ENCODE measurements around the gene IRAK2. TPM values are rescaled to one million over a fixed set of nuclear protein-coding genes. Genes with fewer than 3 reads are reported as not detected.

Gene IRAK2
- total RNA-seq, 1 experiment from 2014 or later, result 4.2 TPM

GRCh38 chr3:10198226-10198625 is 33.5 kb downstream of the IRAK2 start:
- peak overlapping the region; percentile 73 for H3K27ac Mint-ChIP-seq (ENCODE audit: unreplicated experiment)
- peaks cover 10% of the 10 kb centered on the region for H3K36me3 Mint-ChIP-seq (ENCODE audit: insufficient read depth, unreplicated experiment)
- no peak for DNase-seq
- H3K4me3 Mint-ChIP-seq (ENCODE audit: unreplicated experiment), result no peak overlapping the region
- CTCF ChIA-PET, result no interaction called here
- no peaks in the 10 kb centered on the region for H3K9me3 Mint-ChIP-seq (ENCODE audit: unreplicated experiment)
- Histone ChIP-seq H3K4me3 (ENCODE audit: low read depth, low read length) (no peak overlapping the region), H3K4me1 (peaks cover 43% of the 10 kb centered on the region), H3K27me3 (replicated peaks; ENCODE audit: control insufficient read depth, insufficient read depth, low read length) (no peaks in the 10 kb centered on the region), H3K36me3 (ENCODE audit: control insufficient read depth, insufficient read depth, low read length) (peaks cover 1% of the 10 kb centered on the region), H3K9me3 (no peaks in the 10 kb centered on the region)
- intact Hi-C loops (cut with micrococcal nuclease; ENCODE audit: unreplicated experiment), result no loop called here
- POLR2A ChIA-PET, result no interaction called here
- H3K4me1 Mint-ChIP-seq (ENCODE audit: low read depth, unreplicated experiment), result peaks cover 35% of the 10 kb centered on the region
- TF ChIP-seq, protein P1, sequence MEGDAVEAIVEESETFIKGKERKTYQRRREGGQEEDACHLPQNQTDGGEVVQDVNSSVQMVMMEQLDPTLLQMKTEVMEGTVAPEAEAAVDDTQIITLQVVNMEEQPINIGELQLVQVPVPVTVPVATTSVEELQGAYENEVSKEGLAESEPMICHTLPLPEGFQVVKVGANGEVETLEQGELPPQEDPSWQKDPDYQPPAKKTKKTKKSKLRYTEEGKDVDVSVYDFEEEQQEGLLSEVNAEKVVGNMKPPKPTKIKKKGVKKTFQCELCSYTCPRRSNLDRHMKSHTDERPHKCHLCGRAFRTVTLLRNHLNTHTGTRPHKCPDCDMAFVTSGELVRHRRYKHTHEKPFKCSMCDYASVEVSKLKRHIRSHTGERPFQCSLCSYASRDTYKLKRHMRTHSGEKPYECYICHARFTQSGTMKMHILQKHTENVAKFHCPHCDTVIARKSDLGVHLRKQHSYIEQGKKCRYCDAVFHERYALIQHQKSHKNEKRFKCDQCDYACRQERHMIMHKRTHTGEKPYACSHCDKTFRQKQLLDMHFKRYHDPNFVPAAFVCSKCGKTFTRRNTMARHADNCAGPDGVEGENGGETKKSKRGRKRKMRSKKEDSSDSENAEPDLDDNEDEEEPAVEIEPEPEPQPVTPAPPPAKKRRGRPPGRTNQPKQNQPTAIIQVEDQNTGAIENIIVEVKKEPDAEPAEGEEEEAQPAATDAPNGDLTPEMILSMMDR (IDR thresholded peaks at IDR 0.05; ENCODE audit: insufficient read depth in 1 of 2, low read depth in 1 of 2, low read length in 1 of 2, severe bottlenecking in 1 of 2, unreplicated experiment in 1 of 2), result no peak
- BruUV-seq (replicated peaks), result no TSS peak
- no peaks in the 10 kb centered on the region for H3K27me3 Mint-ChIP-seq (ENCODE audit: insufficient read depth, unreplicated experiment)

GRCh38 chr3:10198761-10199649 is 34.3 kb downstream of the IRAK2 start:
- H3K36me3 ChIP-seq (ENCODE audit: control insufficient read depth, insufficient read depth, low read length), result peaks cover 1% of the 10 kb centered on the region
- Mint-ChIP-seq H3K4me1 (ENCODE audit: low read depth, unreplicated experiment) (peaks cover 31% of the 10 kb centered on the region), H3K9me3 (ENCODE audit: unreplicated experiment) (no peaks in the 10 kb centered on the region), H3K36me3 (ENCODE audit: insufficient read depth, unreplicated experiment) (peaks cover 18% of the 10 kb centered on the region), H3K27me3 (ENCODE audit: insufficient read depth, unreplicated experiment) (no peaks in the 10 kb centered on the region), H3K4me3 (ENCODE audit: unreplicated experiment) (no peak overlapping the region), H3K27ac (ENCODE audit: unreplicated experiment) (peak overlapping the region; percentile 73)
- no peaks in the 10 kb centered on the region for H3K9me3 ChIP-seq
- TF ChIP-seq, protein P1 (IDR thresholded peaks at IDR 0.05; ENCODE audit: insufficient read depth in 1 of 2, low read depth in 1 of 2, low read length in 1 of 2, severe bottlenecking in 1 of 2, unreplicated experiment in 1 of 2), result no peak
- ChIA-PET CTCF (no interaction called here), POLR2A (no interaction called here)
- no TSS peak for BruUV-seq (replicated peaks)
- peaks cover 44% of the 10 kb centered on the region for H3K4me1 ChIP-seq
- intact Hi-C loops (cut with micrococcal nuclease; ENCODE audit: unreplicated experiment), result no loop called here
- no peaks in the 10 kb centered on the region for H3K27me3 ChIP-seq (replicated peaks; ENCODE audit: control insufficient read depth, insufficient read depth, low read length)
- no peak for DNase-seq
- H3K4me3 ChIP-seq (ENCODE audit: low read depth, low read length), result no peak overlapping the region

- H3K4me1 ChIP-seq, result peaks cover 56% of the 10 kb centered on the region
- ChIA-PET CTCF (interaction anchor here (1.2 to 1.4 kb wide), 2 partner anchors 8 to 43 kb away, joined by 3 read pairs; partner anchors contain the start of gene TATDN2), POLR2A (interaction anchor here (0.6 to 1.3 kb wide), 3 partner anchors 64 to 344 kb away, joined by 3 to 12 read pairs (median 3); partner anchors contain the start of genes SEC13 and VHL)
- Mint-ChIP-seq H3K4me1 (ENCODE audit: low read depth, unreplicated experiment) (peaks cover 17% of the 10 kb centered on the region), H3K4me3 (ENCODE audit: unreplicated experiment) (no peak overlapping the region), H3K27ac (ENCODE audit: unreplicated experiment) (peak overlapping the region; percentile 94), H3K9me3 (ENCODE audit: unreplicated experiment) (no peaks in the 10 kb centered on the region), H3K27me3 (ENCODE audit: insufficient read depth, unreplicated experiment) (no peaks in the 10 kb centered on the region), H3K36me3 (ENCODE audit: insufficient read depth, unreplicated experiment) (peaks cover 21% of the 10 kb centered on the region)
- intact Hi-C loops (cut with micrococcal nuclease; ENCODE audit: unreplicated experiment), result loop anchor here (1.0 to 2.0 kb wide), 4 partner anchors 13 to 43 kb away; partner anchors contain the start of genes IRAK2 and TATDN2
- DNase-seq, result no peak
- no peaks in the 10 kb centered on the region for H3K9me3 ChIP-seq
- no peaks in the 10 kb centered on the region for H3K27me3 ChIP-seq (replicated peaks; ENCODE audit: control insufficient read depth, insufficient read depth, low read length)
- TF ChIP-seq, protein P1 (IDR thresholded peaks at IDR 0.05; ENCODE audit: insufficient read depth in 1 of 2, low read depth in 1 of 2, low read length in 1 of 2, severe bottlenecking in 1 of 2, unreplicated experiment in 1 of 2), result no peak
- H3K4me3 ChIP-seq (ENCODE audit: low read depth, low read length), result no peak overlapping the region
- no peaks in the 10 kb centered on the region; the same call in none of the 2 replicates for H3K36me3 ChIP-seq (ENCODE audit: control insufficient read depth, insufficient read depth, low read length)
- BruUV-seq (replicated peaks), result no TSS peak
Measured at GRCh38 chr3:10204921-10205320, 40.2 kb downstream of the IRAK2 start.

All from Caco-2 (cell line).